Tibial nerve (tissue), 4 donors: ENCODE data around the gene WDR81. TPM values are rescaled to one million over a fixed set of nuclear protein-coding genes. Genes with fewer than 3 reads are reported as not detected.
A peak's percentile ranks its signal among the peaks of the same experiment; 100 is the strongest.

ENCODE experiments used
- DNase-seq, 2 donors: peaks; one replicate each; pipeline ENCODE4 v3.0.0-alpha.2; 2019; ENCODE audit warnings: low spot score in 2 of 2
- H3K27ac ChIP-seq, 4 donors: fragments of 200-600 bp; sonication (generic) in 3 of 4; one replicate each; pipeline ENCODE4 v1.5.1; 2017 to 2019; ENCODE audit warnings: mild to moderate bottlenecking in 1 of 4
- H3K27me3 ChIP-seq, 2 donors: fragments of 200-600 bp; sonication (generic) in 1 of 2; one replicate each; pipeline versions ENCODE4 v1.5.1 to v1.6.0; 2017 to 2019
- H3K36me3 ChIP-seq, 3 donors: fragments of 200-600 bp; sonication (generic); one replicate each; pipeline ENCODE4 v1.5.1; 2018 to 2019
- H3K4me1 ChIP-seq, 4 donors: fragments of 200-600 bp; sonication (generic) in 3 of 4; one replicate each; pipeline ENCODE4 v1.5.1; 2017 to 2019
- H3K4me3 ChIP-seq, 4 donors: fragments of 200-600 bp; sonication (generic) in 3 of 4; one replicate each; pipeline ENCODE4 v1.5.1; 2017 to 2019; ENCODE audit warnings: mild to moderate bottlenecking in 1 of 4, moderate library complexity in 1 of 4
- H3K9me3 ChIP-seq, 4 donors: fragments of 200-600 bp; sonication (generic) in 3 of 4; one replicate each; pipeline ENCODE4 v1.5.1; 2017 to 2019
- EP300 ChIP-seq, 2 donors: sonication (generic); formaldehyde crosslinking; IDR thresholded peaks; one replicate each; pipeline ENCODE4 v1.6.1; 2017; ENCODE audit warnings: antibody characterized with exemption in 2 of 2, mild to moderate bottlenecking in 1 of 2
- POLR2A ChIP-seq, 2 donors: fragments of 450-650 bp; IDR thresholded peaks; one replicate each; pipeline ENCODE4 v1.6.1; 2017; ENCODE audit warnings: antibody characterized with exemption in 2 of 2, mild to moderate bottlenecking in 2 of 2, moderate library complexity in 2 of 2
- WGBS, 2 donors: methylation state at CpG; one replicate each; pipeline ENCODE4 v1.1.5; 2018; 5-methylcytosine and 5-hydroxymethylcytosine counted together
- total RNA-seq, 4 donors: library from RNA; depleted of rRNA; stranded (reverse); fragments of >200 nt; gene quantifications; one replicate each; pipeline ENCODE4 v1.1.0, GENCODE V29; 2016
- TF ChIP-seq, protein P1 (sequence below), 5 experiments: fragments of 200-600 bp in 3 of 5; fragments of 450-650 bp in 2 of 5; sonication (generic) in 3 of 5; IDR thresholded peaks; one replicate each; pipeline ENCODE4 v1.5.1; 2016 to 2019; ENCODE audit warnings: antibody characterized with exemption in 5 of 5, mild to moderate bottlenecking in 3 of 5, moderate library complexity in 2 of 5

WDR81 gene
- total RNA-seq, 4 donors from 2014 or later: 54.4 to 111 (median 92.0) TPM

- H3K27ac ChIP-seq: peak overlapping the region in 2 of 4 donors; percentile 99 to 100
- WGBS, 2 donors: 88 to 89% methylated on average over 8 of the region's 8 CpGs
- no peaks in the 10 kb centered on the region for H3K27me3 ChIP-seq
- H3K4me1 ChIP-seq: peaks cover 0 to 68% (median 28%) of the 10 kb centered on the region in 4 donors
- no peak for DNase-seq
- H3K9me3 ChIP-seq: no peaks in the 10 kb centered on the region
- TF ChIP-seq EP300 (IDR thresholded peaks at IDR 0.05) (no peak), POLR2A (IDR thresholded peaks at IDR 0.05) (no peak)
- TF ChIP-seq, protein P1, sequence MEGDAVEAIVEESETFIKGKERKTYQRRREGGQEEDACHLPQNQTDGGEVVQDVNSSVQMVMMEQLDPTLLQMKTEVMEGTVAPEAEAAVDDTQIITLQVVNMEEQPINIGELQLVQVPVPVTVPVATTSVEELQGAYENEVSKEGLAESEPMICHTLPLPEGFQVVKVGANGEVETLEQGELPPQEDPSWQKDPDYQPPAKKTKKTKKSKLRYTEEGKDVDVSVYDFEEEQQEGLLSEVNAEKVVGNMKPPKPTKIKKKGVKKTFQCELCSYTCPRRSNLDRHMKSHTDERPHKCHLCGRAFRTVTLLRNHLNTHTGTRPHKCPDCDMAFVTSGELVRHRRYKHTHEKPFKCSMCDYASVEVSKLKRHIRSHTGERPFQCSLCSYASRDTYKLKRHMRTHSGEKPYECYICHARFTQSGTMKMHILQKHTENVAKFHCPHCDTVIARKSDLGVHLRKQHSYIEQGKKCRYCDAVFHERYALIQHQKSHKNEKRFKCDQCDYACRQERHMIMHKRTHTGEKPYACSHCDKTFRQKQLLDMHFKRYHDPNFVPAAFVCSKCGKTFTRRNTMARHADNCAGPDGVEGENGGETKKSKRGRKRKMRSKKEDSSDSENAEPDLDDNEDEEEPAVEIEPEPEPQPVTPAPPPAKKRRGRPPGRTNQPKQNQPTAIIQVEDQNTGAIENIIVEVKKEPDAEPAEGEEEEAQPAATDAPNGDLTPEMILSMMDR (IDR thresholded peaks at IDR 0.05): no peak
- no peak overlapping the region for H3K4me3 ChIP-seq
- H3K36me3 ChIP-seq: peaks cover 0 to 24% (median 0%) of the 10 kb centered on the region in 3 donors
Measured at GRCh38 chr17:1712271-1712670, 12.2 kb upstream of the WDR81 start.

- Histone ChIP-seq H3K36me3 (peaks cover 0 to 18% (median 0%) of the 10 kb centered on the region in 3 donors), H3K9me3 (no peaks in the 10 kb centered on the region), H3K4me1 (peaks cover 0 to 78% (median 39%) of the 10 kb centered on the region in 4 donors), H3K27ac (peak overlapping the region; percentile 34 to 100 (median 98)), H3K4me3 (peak overlapping the region in 2 of 4 donors; percentile 80 to 85), H3K27me3 (no peaks in the 10 kb centered on the region)
- 65 to 69% methylated on average over 10 of the region's 10 CpGs for WGBS, 2 donors
- TF ChIP-seq EP300 (IDR thresholded peaks at IDR 0.05): no peak
- TF ChIP-seq POLR2A (IDR thresholded peaks at IDR 0.05): no peak
- TF ChIP-seq, protein P1 (IDR thresholded peaks at IDR 0.05): no peak
- no peak for DNase-seq
Measured at GRCh38 chr17:1713160-1713877, 11.2 kb upstream of the WDR81 start.

- Histone ChIP-seq H3K9me3 (no peaks in the 10 kb centered on the region), H3K4me3 (peak overlapping the region; percentile 65 to 95 (median 82)), H3K4me1 (peaks cover 0 to 81% (median 41%) of the 10 kb centered on the region in 4 donors), H3K27ac (peak overlapping the region; percentile 91 to 100 (median 98)), H3K36me3 (peaks cover 0 to 18% (median 0%) of the 10 kb centered on the region in 3 donors), H3K27me3 (no peaks in the 10 kb centered on the region)
- 11% methylated on average over 7 to 9 of the region's 11 CpGs for WGBS, 2 donors
- DNase-seq: no peak
- no peak for TF ChIP-seq EP300 (IDR thresholded peaks at IDR 0.05)
- TF ChIP-seq, protein P1 (IDR thresholded peaks at IDR 0.05): peak in 1 of 5 experiments; percentile 48
Measured at GRCh38 chr17:1713878-1714426, 10.6 kb upstream of the WDR81 start.

DNA sequence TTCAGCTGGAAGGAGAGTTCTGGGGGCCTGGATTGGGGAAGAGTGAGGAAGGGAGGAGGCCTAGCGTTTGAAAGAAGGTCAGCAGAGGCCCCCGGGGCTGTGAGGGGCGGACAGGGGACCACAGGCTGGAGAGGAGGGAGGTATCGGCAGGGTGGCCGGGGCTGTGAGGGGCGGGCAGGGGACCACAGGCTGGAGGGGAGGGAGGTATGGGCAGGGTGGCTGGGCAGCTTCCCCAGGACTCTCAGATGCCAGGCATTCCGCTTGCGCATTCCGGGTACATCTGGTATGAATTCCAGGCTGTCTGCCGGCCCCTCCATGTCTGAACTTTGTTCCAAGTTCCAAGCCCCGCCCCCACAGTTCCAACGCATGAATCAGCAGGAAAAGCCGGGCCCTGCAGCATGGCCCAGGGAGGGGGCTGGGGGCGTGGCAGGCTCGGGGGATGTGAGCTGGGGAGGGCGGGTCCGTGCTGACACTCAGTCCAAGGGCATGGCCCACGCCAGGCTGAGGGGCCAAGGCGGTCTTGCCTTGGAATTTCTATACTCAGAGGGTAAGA is 10.0 kb upstream of the WDR81 start:
- peak in 1 of 2 donors; percentile 64 for TF ChIP-seq EP300 (IDR thresholded peaks at IDR 0.05)
- TF ChIP-seq, protein P1 (IDR thresholded peaks at IDR 0.05): no peak
- WGBS, 2 donors: 0 to 2% methylated on average over 19 of the region's 19 CpGs

More for the DNA sequence above, 10.0 kb upstream of the WDR81 start:
- H3K4me1 ChIP-seq: peaks cover 0 to 76% (median 39%) of the 10 kb centered on the region in 4 donors
- H3K4me3 ChIP-seq: peak overlapping the region; percentile 65 to 95 (median 82)
- DNase-seq: peak; percentile 99
- no peaks in the 10 kb centered on the region for H3K9me3 ChIP-seq
- peak overlapping the region; percentile 91 to 100 (median 98) for H3K27ac ChIP-seq
- peaks cover 0 to 18% (median 0%) of the 10 kb centered on the region in 3 donors for H3K36me3 ChIP-seq
- H3K27me3 ChIP-seq: no peaks in the 10 kb centered on the region
